BJ (cell line): ENCODE measurements around the gene MARS1. TPM values are rescaled to one million over a fixed set of nuclear protein-coding genes. Genes with fewer than 3 reads are reported as not detected.

ENCODE experiments used
- CTCF ChIA-PET: fragments of 350-600 bp; formaldehyde crosslinking; extraction: SDS; loops from one replicate; lab custom pipeline; 2021; ENCODE audit warnings: antibody characterized with exemption, inconsistent platforms; lab: Yijun Ruan, JAX
- POLR2A ChIA-PET: fragments of 300-600 bp; sonication (Branson Sonifier 250); formaldehyde crosslinking; extraction: SDS; loops from one replicate; lab custom pipeline; 2021; ENCODE audit warnings: antibody characterized with exemption; lab: Charles Lee
- DNase-seq: peaks from one replicate; pipeline ENCODE4 v3.0.0-alpha.2; 2011; ENCODE audit warnings: low read depth
- H3K27me3 ChIP-seq: 2 replicates; pipeline ENCODE4 v1.6.0; 2011; ENCODE audit warnings: low read length; ENCODE audit not compliant: control insufficient read depth, insufficient read depth
- H3K36me3 ChIP-seq: 2 replicates; pipeline ENCODE4 v1.5.1; 2011; ENCODE audit warnings: low read length; ENCODE audit not compliant: control insufficient read depth, insufficient read depth
- H3K4me3 ChIP-seq: 2 replicates; pipeline ENCODE4 v1.5.1; 2011; ENCODE audit warnings: low read depth, mild to moderate bottlenecking, control low read depth, low read length
- polyA plus RNA-seq: library from polyadenylated mRNA; depleted of rRNA; stranded (reverse); fragments of >200 nt; gene quantifications from 2 replicates; pipeline ENCODE4 v1.2.3, GENCODE V29; 2011
- TF ChIP-seq, protein P1 (sequence below): IDR thresholded peaks from 2 replicates; pipeline ENCODE4 v1.5.1; 2011; ENCODE audit warnings: low read depth, mild to moderate bottlenecking, control low read depth, inconsistent platforms, low read length, moderate library complexity; ENCODE audit not compliant: insufficient read depth

Gene MARS1
- polyA plus RNA-seq, 1 experiment = 378 TPM

DNA sequence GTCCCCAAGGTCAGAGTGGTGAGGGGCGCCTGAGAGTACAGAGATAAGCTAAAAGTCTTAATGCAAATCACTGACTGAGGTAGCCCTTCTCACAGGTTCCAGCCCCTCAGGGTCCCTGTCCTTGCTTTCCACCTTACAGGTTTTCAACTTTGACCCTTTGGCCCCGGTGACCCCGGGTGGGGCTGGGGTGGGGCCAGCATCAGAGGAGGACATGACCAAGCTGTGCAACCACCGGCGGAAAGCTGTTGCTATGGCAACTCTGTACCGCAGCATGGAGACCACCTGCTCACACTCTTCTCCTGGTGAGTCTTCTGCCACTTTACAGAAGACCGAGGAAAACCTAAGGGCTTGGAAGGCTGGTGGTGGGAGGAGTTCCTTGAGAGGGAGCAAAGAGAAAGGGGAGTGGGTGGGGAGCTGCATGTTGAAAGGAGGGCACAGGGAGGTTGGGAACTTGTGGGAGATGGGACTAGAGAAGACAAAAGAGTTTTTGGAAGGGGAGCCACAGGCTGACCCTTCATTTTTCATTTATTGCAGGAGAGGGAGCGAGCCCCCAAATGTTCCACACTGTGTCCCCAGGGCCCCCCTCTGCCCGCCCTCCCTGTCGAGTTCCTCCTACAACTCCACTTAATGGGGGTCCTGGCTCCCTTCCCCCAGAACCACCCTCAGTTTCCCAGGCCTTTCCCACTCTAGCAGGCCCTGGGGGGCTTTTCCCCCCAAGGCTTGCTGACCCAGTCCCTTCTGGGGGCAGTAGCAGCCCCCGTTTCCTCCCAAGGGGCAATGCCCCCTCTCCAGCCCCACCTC lies 37.1 kb downstream of the MARS1 start:
- TF ChIP-seq, protein P1, sequence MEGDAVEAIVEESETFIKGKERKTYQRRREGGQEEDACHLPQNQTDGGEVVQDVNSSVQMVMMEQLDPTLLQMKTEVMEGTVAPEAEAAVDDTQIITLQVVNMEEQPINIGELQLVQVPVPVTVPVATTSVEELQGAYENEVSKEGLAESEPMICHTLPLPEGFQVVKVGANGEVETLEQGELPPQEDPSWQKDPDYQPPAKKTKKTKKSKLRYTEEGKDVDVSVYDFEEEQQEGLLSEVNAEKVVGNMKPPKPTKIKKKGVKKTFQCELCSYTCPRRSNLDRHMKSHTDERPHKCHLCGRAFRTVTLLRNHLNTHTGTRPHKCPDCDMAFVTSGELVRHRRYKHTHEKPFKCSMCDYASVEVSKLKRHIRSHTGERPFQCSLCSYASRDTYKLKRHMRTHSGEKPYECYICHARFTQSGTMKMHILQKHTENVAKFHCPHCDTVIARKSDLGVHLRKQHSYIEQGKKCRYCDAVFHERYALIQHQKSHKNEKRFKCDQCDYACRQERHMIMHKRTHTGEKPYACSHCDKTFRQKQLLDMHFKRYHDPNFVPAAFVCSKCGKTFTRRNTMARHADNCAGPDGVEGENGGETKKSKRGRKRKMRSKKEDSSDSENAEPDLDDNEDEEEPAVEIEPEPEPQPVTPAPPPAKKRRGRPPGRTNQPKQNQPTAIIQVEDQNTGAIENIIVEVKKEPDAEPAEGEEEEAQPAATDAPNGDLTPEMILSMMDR = no peak
- ChIA-PET CTCF (interaction anchor here (1.3 kb wide), 1 partner anchor 22 kb away, joined by 3 read pairs; the partner anchor contains the start of gene DCTN2), POLR2A (no interaction called here)
- Histone ChIP-seq H3K4me3 (no peak overlapping the region), H3K36me3 (peaks cover 32% of the 10 kb centered on the region), H3K27me3 (no peaks in the 10 kb centered on the region)
- DNase-seq = no peak

DNA sequence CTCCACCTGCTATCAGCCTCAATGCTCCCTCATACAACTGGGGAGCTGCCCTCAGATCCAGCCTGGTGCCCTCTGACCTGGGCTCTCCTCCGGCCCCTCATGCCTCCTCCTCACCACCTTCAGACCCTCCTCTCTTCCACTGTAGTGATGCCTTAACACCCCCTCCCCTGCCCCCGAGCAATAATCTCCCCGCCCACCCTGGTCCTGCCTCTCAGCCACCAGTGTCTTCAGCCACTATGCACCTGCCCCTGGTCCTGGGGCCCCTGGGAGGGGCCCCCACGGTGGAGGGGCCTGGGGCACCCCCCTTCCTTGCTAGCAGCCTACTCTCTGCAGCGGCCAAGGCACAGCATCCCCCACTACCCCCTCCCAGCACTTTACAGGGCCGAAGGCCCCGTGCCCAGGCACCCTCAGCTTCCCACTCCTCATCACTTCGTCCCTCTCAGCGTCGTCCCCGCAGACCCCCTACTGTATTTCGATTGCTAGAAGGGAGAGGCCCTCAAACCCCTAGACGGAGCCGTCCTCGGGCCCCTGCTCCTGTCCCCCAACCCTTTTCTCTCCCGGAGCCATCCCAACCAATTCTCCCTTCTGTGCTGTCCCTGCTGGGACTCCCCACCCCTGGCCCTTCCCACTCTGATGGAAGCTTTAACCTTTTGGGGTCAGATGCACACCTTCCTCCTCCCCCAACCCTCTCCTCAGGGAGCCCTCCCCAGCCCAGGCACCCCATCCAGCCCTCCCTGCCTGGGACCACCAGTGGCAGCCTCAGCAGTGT lies 37.9 kb downstream of the MARS1 start:
- Histone ChIP-seq H3K4me3 (no peak overlapping the region), H3K36me3 (peaks cover 36% of the 10 kb centered on the region), H3K27me3 (no peaks in the 10 kb centered on the region)
- ChIA-PET CTCF (no interaction called here), POLR2A (no interaction called here)
- DNase-seq = no peak
- TF ChIP-seq, protein P1 = no peak

DNA sequence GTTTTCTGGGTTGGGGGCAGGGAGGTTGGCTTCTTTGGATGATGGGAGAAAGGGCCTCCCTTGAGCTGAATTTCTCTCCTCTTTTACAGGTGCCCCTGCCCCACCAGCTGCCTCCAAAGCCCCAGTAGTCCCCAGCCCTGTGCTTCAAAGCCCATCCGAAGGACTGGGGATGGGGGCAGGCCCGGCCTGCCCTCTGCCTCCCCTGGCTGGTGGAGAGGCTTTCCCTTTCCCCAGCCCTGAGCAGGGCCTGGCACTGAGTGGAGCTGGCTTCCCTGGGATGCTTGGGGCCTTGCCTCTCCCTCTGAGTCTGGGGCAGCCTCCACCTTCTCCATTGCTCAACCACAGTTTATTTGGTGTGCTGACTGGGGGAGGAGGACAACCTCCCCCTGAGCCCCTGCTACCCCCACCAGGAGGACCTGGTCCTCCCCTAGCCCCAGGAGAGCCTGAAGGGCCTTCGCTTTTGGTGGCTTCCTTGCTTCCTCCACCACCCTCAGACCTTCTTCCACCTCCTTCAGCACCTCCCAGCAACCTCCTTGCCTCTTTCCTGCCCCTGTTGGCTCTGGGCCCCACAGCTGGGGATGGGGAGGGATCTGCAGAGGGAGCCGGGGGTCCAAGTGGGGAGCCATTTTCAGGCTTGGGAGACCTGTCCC lies 38.7 kb downstream of the MARS1 start:
- POLR2A ChIA-PET = no interaction called here

DNA sequence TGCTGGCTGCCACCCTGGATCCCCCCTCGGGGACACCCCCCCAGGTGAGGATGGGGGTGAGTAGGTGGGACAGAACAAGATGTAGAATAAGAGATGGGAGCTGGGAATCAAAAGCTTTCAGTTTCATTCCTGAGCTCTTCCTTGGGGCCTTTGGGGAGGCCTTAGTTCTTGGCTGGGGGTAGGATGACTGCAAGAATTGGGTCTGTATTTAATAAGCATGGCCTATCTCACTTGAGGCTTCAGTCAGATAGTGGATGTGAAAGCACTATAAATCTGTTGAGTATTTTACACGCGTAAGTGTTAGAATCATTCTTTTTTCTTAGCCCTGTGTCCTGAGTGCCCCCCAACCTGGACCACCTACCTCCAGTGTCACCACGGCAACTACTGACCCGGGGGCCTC lies 39.3 kb downstream of the MARS1 start:
- peaks cover 41% of the 10 kb centered on the region for H3K36me3 ChIP-seq
- POLR2A ChIA-PET = no interaction called here

More for the DNA sequence above, 38.7 kb downstream of the MARS1 start:
- DNase-seq = no peak
- H3K36me3 ChIP-seq = peaks cover 36% of the 10 kb centered on the region
- H3K4me3 ChIP-seq = no peak overlapping the region
- H3K27me3 ChIP-seq = no peaks in the 10 kb centered on the region
- TF ChIP-seq, protein P1 = no peak
- CTCF ChIA-PET = no interaction called here

More for the DNA sequence above, 39.3 kb downstream of the MARS1 start:
- Histone ChIP-seq H3K4me3 (no peak overlapping the region), H3K27me3 (no peaks in the 10 kb centered on the region)
- no peak for DNase-seq
- CTCF ChIA-PET = interaction anchor here (1.0 kb wide), 1 partner anchor 55 kb away, joined by 3 read pairs; no protein-coding TSS in a partner anchor
- TF ChIP-seq, protein P1 = no peak
